SJSA1 (cell line): ENCODE measurements around the gene LCE7A. TPM values are rescaled to one million over a fixed set of nuclear protein-coding genes. Genes with fewer than 3 reads are reported as not detected.

Experiments used
- DNase-seq, 2 experiments: peaks; one replicate each; pipeline ENCODE4 v3.0.0-alpha.2; 2015 to 2020; ENCODE audit warnings: low spot score in 2 of 2, low read depth in 1 of 2
- H3K27ac ChIP-seq: fragments of 250-450 bp; sonication (Bioruptor Pico); 2 replicates; pipeline ENCODE4 v1.5.1; 2020; ENCODE audit warnings: mild to moderate bottlenecking, moderate library complexity
- H3K27me3 ChIP-seq: fragments of 250-450 bp; sonication (Bioruptor Pico); replicated peaks from 2 replicates; pipeline ENCODE4 v1.5.1; 2020; ENCODE audit warnings: mild to moderate bottlenecking, moderate library complexity
- H3K36me3 ChIP-seq: fragments of 250-450 bp; sonication (Bioruptor Pico); 2 replicates; pipeline ENCODE4 v1.5.1; 2020; ENCODE audit warnings: mild to moderate bottlenecking
- H3K4me1 ChIP-seq: fragments of 250-450 bp; sonication (Bioruptor Pico); replicated peaks from 2 replicates; pipeline ENCODE4 v1.6.1; 2021; ENCODE audit warnings: mild to moderate bottlenecking
- H3K4me3 ChIP-seq: fragments of 250-450 bp; sonication (Bioruptor Pico); 2 replicates; pipeline ENCODE4 v1.5.1; 2020; ENCODE audit warnings: mild to moderate bottlenecking
- H3K9me3 ChIP-seq: fragments of 250-450 bp; sonication (Bioruptor Pico); replicated peaks from 2 replicates; pipeline ENCODE4 v1.5.1; 2020; ENCODE audit warnings: mild to moderate bottlenecking
- total RNA-seq: library from RNA; depleted of rRNA; stranded (reverse); fragments of >200 nt; shearing (Covaris generic); gene quantifications from 2 replicates; pipeline ENCODE4 v1.2.3, GENCODE V29; 2014

The LCE7A gene
- total RNA-seq, 1 experiment from 2014 or later: not detected

- Histone ChIP-seq H3K4me1 (no peaks in the 10 kb centered on the region), H3K4me3 (no peak overlapping the region), H3K36me3 (no peaks in the 10 kb centered on the region), H3K9me3 (no peaks in the 10 kb centered on the region), H3K27me3 (0 out of 2 replicates have a peak, but pooled peaks cover 3% of the 10 kb centered on the region), H3K27ac (no peak overlapping the region)
- DNase-seq: peak in 1 of 2 experiments; percentile 27
These were observed 10.1 kb downstream of the LCE7A start for GRCh38 chr1:152869808-152870419.

- peak in 1 of 2 experiments; percentile 23 for DNase-seq
- H3K27me3 ChIP-seq: 0 out of 2 replicates have a peak, but pooled peaks cover 3% of the 10 kb centered on the region
- no peaks in the 10 kb centered on the region for H3K4me1 ChIP-seq
- H3K27ac ChIP-seq: no peak overlapping the region
- no peaks in the 10 kb centered on the region for H3K9me3 ChIP-seq
- H3K4me3 ChIP-seq: no peak overlapping the region
- H3K36me3 ChIP-seq: no peaks in the 10 kb centered on the region
These were observed 11.3 kb downstream of the LCE7A start for GRCh38 chr1:152870831-152871730.

GRCh38 chr1:152871731-152872126 is 11.9 kb downstream of the LCE7A start:
- Histone ChIP-seq H3K4me1 (no peaks in the 10 kb centered on the region), H3K4me3 (no peak overlapping the region), H3K27me3 (0 out of 2 replicates have a peak, but pooled peaks cover 3% of the 10 kb centered on the region), H3K36me3 (no peaks in the 10 kb centered on the region), H3K27ac (no peak overlapping the region), H3K9me3 (no peaks in the 10 kb centered on the region)
- no peak for DNase-seq

- Histone ChIP-seq H3K27me3 (no peaks in the 10 kb centered on the region), H3K4me3 (no peak overlapping the region), H3K36me3 (no peaks in the 10 kb centered on the region), H3K27ac (no peak overlapping the region), H3K9me3 (no peaks in the 10 kb centered on the region), H3K4me1 (no peaks in the 10 kb centered on the region)
- DNase-seq: no peak
These were observed 13.7 kb downstream of the LCE7A start for GRCh38 chr1:152873495-152873894.

GRCh38 chr1:152876827-152877226 is 17.0 kb downstream of the LCE7A start:
- no peak overlapping the region for H3K27ac ChIP-seq
- no peak for DNase-seq
- H3K27me3 ChIP-seq: no peaks in the 10 kb centered on the region

DNA sequence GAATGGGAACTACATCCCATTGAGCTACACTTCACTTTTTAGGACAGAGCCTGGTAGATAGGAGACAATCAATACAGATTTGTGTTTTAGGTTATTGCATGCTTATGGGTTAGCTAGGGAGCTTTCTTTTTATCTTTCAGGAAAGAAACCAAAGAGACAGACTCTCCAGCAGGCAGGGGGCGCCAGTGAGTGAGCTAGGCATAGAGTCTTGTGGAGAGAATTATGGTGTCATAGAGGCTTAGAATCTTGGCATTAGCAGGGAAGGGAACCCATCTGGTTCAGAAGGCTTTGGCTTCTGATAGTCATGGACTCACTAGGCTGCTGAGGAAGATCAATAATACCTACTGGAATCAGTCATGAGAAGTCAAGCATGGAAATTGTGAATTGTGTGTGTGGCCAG is 18.2 kb downstream of the LCE7A start, which contains the start of gene SMCP:
Gene SMCP (plus strand): TSS at position 281 of the 400 bp plus-strand sequence. CDS start 6,101 bp downstream, outside the sequence.
- Histone ChIP-seq H3K27ac (no peak within 1 kb of the TSS), H3K27me3 (no peaks in the 10 kb centered on the region), H3K4me3 (no peak within 1 kb of the TSS), H3K36me3 (no peaks in the 10 kb centered on the region), H3K4me1 (no peaks in the 10 kb centered on the region), H3K9me3 (no peaks in the 10 kb centered on the region)
- DNase-seq: no peak

More at GRCh38 chr1:152876827-152877226, 17.0 kb downstream of the LCE7A start:
- Histone ChIP-seq H3K4me1 (no peaks in the 10 kb centered on the region), H3K4me3 (no peak overlapping the region), H3K9me3 (no peaks in the 10 kb centered on the region), H3K36me3 (no peaks in the 10 kb centered on the region)

DNA sequence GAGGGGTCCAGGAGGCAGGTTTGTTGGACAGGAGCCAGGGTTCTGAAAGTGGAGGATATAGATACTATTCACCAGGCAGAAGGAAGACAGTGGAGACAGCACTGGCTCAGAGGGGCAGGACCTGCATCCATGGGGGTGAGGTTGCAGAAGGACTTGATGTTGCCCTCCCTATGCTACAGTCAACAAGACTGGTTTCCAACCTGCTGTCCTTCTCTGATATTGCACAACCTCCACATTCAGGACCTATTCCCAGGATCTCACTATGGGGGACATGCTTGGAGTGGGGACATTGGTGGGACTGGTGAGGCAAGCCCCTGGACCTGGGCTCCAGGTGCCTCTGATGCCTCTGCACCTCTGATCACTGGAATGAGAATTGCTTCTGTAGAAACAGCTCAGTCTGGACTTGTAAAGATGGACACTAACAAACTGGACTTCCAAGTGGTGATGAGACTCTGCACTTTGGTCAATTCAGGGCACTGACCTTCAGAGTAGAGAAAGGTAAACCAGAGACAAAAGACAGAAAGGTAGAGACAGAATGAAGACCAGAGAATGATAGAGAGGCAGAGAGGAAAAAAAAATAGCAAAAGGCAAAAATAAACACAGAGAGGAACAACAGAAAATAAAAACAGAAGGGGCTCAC is 19.9 kb downstream of the LCE7A start:
- H3K4me1 ChIP-seq: peaks cover 4% of the 10 kb centered on the region
- H3K4me3 ChIP-seq: no peak overlapping the region
- H3K36me3 ChIP-seq: no peaks in the 10 kb centered on the region
- DNase-seq: no peak
- H3K9me3 ChIP-seq: no peaks in the 10 kb centered on the region
- no peaks in the 10 kb centered on the region for H3K27me3 ChIP-seq
- H3K27ac ChIP-seq: no peak overlapping the region

DNA sequence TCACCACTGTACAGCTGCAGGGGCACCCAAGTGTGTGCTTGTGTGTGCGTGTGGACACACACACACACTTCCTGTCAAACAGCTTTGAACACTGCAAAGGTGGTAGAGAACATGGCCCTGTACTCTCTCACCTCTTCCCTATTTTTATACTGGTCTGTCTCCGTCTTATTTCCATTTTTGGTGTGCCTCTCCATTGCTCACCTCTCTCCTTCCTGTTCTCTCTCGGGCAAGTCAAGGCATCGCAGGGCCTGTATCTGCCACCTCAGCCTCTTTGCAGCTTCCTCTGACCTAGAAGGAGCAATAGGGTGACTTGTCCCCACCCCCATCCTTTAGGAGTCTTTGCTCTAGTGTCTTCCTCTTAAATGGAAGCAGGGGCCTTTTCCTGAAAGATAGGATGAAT is 20.5 kb downstream of the LCE7A start:
- H3K9me3 ChIP-seq: no peaks in the 10 kb centered on the region
- no peaks in the 10 kb centered on the region for H3K36me3 ChIP-seq
- H3K4me3 ChIP-seq: no peak overlapping the region
- no peak overlapping the region for H3K27ac ChIP-seq
- DNase-seq: no peak
- H3K27me3 ChIP-seq: no peaks in the 10 kb centered on the region
- H3K4me1 ChIP-seq: peaks cover 8% of the 10 kb centered on the region

DNA sequence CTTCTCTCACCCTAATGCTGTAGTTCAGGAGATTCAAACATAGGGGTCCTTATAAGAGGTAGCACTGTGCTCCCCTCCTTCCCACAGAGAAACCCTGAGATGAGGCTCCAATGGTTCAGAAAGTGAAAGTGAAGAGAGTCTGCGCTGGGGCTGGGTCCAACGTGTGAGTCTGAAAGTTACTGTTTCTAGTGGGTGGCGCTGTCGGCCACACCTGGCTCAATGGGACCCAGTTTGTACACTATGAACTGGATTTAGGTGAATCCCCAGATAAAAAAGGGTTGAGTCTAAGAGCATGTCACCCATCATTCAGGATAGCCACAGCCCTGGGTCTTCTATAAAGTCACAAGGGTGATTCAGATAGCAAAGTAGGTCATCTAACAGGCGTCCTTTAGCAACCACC is 21.1 kb downstream of the LCE7A start:
- Histone ChIP-seq H3K4me3 (no peak overlapping the region), H3K36me3 (no peaks in the 10 kb centered on the region), H3K4me1 (peaks cover 10% of the 10 kb centered on the region), H3K27me3 (no peaks in the 10 kb centered on the region), H3K9me3 (no peaks in the 10 kb centered on the region), H3K27ac (no peak overlapping the region)
- no peak for DNase-seq

DNA sequence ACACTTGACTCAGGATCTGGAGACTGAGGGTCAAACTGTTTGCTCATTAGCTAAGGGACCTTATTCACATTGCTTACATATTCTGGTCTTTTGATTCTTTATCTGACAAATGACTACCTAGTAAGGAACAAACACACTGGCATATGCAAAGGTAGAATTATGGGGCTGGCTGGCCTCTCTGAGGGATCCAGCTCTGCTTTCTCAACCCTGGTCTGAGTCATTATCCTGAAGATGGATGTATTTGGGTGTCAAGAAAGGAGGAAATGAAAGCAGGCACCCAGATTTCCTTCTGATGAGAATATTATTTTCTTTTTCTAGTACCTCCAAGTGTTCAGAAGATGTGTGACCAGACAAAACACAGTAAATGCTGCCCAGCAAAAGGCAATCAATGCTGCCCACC is 24.3 kb downstream of the LCE7A start:
- Histone ChIP-seq H3K4me1 (peaks cover 15% of the 10 kb centered on the region), H3K4me3 (no peak overlapping the region), H3K9me3 (no peaks in the 10 kb centered on the region), H3K36me3 (no peaks in the 10 kb centered on the region), H3K27me3 (no peaks in the 10 kb centered on the region; the same call in 1 of the 2 replicates), H3K27ac (no peak overlapping the region)
- DNase-seq: no peak

DNA sequence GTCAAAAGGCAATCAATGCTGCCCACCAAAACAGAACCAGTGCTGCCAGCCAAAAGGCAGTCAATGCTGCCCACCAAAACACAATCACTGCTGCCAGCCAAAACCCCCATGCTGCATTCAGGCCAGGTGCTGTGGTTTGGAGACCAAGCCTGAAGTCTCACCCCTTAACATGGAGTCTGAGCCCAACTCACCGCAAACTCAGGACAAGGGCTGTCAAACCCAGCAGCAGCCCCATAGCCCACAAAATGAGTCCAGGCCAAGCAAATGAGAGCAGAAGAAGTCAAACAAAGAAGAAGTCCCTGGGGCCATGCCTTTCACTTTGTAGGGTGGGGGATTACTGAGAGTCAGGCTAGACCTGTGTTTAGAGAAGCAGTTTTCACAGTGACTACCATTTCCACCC is 24.7 kb downstream of the LCE7A start:
- peaks cover 15% of the 10 kb centered on the region for H3K4me1 ChIP-seq
- no peaks in the 10 kb centered on the region for H3K9me3 ChIP-seq
- no peaks in the 10 kb centered on the region for H3K36me3 ChIP-seq
- no peak for DNase-seq
- no peaks in the 10 kb centered on the region; the same call in 1 of the 2 replicates for H3K27me3 ChIP-seq
- no peak overlapping the region; the same call in 1 of the 2 replicates for H3K27ac ChIP-seq
- no peak overlapping the region for H3K4me3 ChIP-seq

DNA sequence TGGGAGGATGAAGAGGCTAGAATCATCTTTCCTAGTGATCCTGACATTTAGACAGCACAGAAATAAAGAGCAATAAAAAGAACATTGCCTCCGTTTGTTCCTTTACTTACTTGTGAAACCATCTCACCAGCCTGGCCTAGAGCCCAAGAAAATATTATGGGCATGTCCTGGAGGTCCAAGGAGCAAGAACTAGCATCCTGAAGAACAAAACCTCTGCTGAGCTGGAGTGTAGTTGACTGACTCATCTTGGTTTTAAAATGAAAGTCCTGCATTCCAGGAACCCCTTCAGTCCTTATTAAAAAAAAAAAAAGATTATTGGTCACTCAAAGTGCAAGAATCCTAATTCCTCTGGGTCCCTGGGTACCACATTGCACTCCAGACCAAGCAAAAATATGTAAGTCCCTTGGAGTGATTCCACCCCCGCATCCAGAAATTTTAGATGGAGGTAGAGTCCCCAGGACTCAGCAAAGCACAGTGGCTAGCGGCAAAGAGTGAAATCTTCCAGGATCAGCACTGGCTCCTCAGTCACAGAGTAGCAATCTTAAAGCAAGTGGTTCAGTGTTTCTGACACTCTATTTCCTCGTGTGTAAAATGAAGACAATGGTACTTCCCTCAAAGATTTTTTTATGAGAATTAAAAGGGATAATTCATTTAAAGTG is 25.3 kb downstream of the LCE7A start:
- H3K4me3 ChIP-seq: no peak overlapping the region
- peaks cover 15% of the 10 kb centered on the region for H3K4me1 ChIP-seq
- peak in 1 of 2 experiments; percentile 35 for DNase-seq
- H3K9me3 ChIP-seq: no peaks in the 10 kb centered on the region
- no peaks in the 10 kb centered on the region for H3K36me3 ChIP-seq
- no peaks in the 10 kb centered on the region; the same call in 1 of the 2 replicates for H3K27me3 ChIP-seq
- H3K27ac ChIP-seq: no peak overlapping the region; the same call in 1 of the 2 replicates

- no peak overlapping the region for H3K4me3 ChIP-seq
- peaks cover 15% of the 10 kb centered on the region for H3K4me1 ChIP-seq
- H3K36me3 ChIP-seq: no peaks in the 10 kb centered on the region
- no peaks in the 10 kb centered on the region; the same call in 1 of the 2 replicates for H3K27me3 ChIP-seq
- H3K9me3 ChIP-seq: no peaks in the 10 kb centered on the region
- peak in 1 of 2 experiments; percentile 38 for DNase-seq
- peak overlapping the region; percentile 17; the same call in 1 of the 2 replicates for H3K27ac ChIP-seq
These were observed 26.3 kb downstream of the LCE7A start for GRCh38 chr1:152886085-152886484.
